OCI-LY1 (cell line): Measurements from ENCODE around the gene ST6GALNAC6.
"Not testable (repeated sequence)": the region's sequence is repeated elsewhere in the genome, so short reads cannot be mapped to it uniquely, and the experiment has no call there.

Experiments used
- H2AFZ ChIP-seq: fragments of 200-600 bp; sonication (generic), shearing (Covaris generic); 2 replicates; pipeline ENCODE4 v1.6.0; 2014; ENCODE audit warnings: antibody characterized with exemption, mild to moderate bottlenecking, low read length
- H3F3A ChIP-seq: fragments of 200-600 bp; sonication (generic), shearing (Covaris generic); 2 replicates; pipeline ENCODE4 v1.6.0; 2014; ENCODE audit warnings: mild to moderate bottlenecking, antibody characterized with exemption, low read length, moderate library complexity; ENCODE audit not compliant: insufficient read depth
- H3K27ac ChIP-seq: fragments of 200-600 bp; sonication (generic); 2 replicates; pipeline ENCODE4 v1.5.1; 2014; ENCODE audit warnings: low read length, mixed run types, mild to moderate bottlenecking, low read depth; ENCODE audit not compliant: poor library complexity, severe bottlenecking
- H3K27me3 ChIP-seq: fragments of 200-600 bp; sonication (generic); 2 replicates; pipeline ENCODE4 v1.6.0; 2014; ENCODE audit warnings: antibody characterized with exemption, mild to moderate bottlenecking, low read length, moderate library complexity; ENCODE audit not compliant: insufficient read depth
- H3K36me3 ChIP-seq: fragments of 200-600 bp; sonication (generic); 2 replicates; pipeline ENCODE4 v1.6.1; 2014; ENCODE audit warnings: mild to moderate bottlenecking, antibody characterized with exemption, low read length, moderate library complexity, mixed read lengths; ENCODE audit not compliant: insufficient read depth
- H3K4me1 ChIP-seq: fragments of 200-600 bp; sonication (generic); 2 replicates; pipeline ENCODE4 v1.5.1; 2014; ENCODE audit warnings: mild to moderate bottlenecking, low read length, moderate library complexity; ENCODE audit not compliant: insufficient read depth, severe bottlenecking
- H3K4me2 ChIP-seq: fragments of 200-600 bp; sonication (generic), shearing (Covaris generic); 2 replicates; pipeline ENCODE4 v1.6.1; 2014; ENCODE audit warnings: low read length
- H3K4me3 ChIP-seq: fragments of 200-600 bp; sonication (generic); 2 replicates; pipeline ENCODE4 v1.5.1; 2014; ENCODE audit warnings: low read length, low read depth, mild to moderate bottlenecking, mixed read lengths; ENCODE audit not compliant: poor library complexity, severe bottlenecking
- H3K79me2 ChIP-seq: fragments of 200-600 bp; shearing (Covaris generic); 2 replicates; pipeline ENCODE4 v1.6.1; 2016; ENCODE audit warnings: mixed run types, low read length, mixed read lengths; ENCODE audit not compliant: insufficient read depth
- H3K9ac ChIP-seq: fragments of 200-600 bp; sonication (generic), shearing (Covaris generic); 2 replicates; pipeline ENCODE4 v1.6.1; 2014; ENCODE audit warnings: mild to moderate bottlenecking, low read length, mixed read lengths
- H3K9me2 ChIP-seq: fragments of 200-600 bp; sonication (generic), shearing (Covaris generic); 2 replicates; pipeline ENCODE4 v1.6.1; 2014; ENCODE audit warnings: low read depth, mild to moderate bottlenecking, low read length, mixed read lengths
- H3K9me3 ChIP-seq: fragments of 200-600 bp; shearing (Covaris generic); 2 replicates; pipeline ENCODE4 v1.6.1; 2014; ENCODE audit warnings: low read length, mixed read lengths
- H4K20me1 ChIP-seq: fragments of 200-600 bp; sonication (generic), shearing (Covaris generic); 2 replicates; pipeline ENCODE4 v1.6.0; 2016; ENCODE audit warnings: mild to moderate bottlenecking, low read length; ENCODE audit not compliant: insufficient read depth
- CTCF ChIP-seq: fragments of 200-600 bp; sonication (generic), shearing (Covaris generic); IDR thresholded peaks from 2 replicates; pipeline ENCODE4 v1.5.1; 2017; ENCODE audit warnings: mild to moderate bottlenecking, antibody characterized with exemption, low read length, moderate library complexity, mixed read lengths
- EZH2 ChIP-seq: fragments of 200-600 bp; sonication (generic), shearing (Covaris generic); IDR thresholded peaks from 2 replicates; pipeline ENCODE4 v1.8.0; 2017; ENCODE audit warnings: borderline replicate concordance, mixed run types, mild to moderate bottlenecking, antibody characterized with exemption, low read length, moderate library complexity, mixed read lengths

The ST6GALNAC6 gene

GRCh38 chr9:127884427-127884911 is 14.9 kb downstream of the ST6GALNAC6 start:
- no peak for TF ChIP-seq CTCF
- no peak for TF ChIP-seq EZH2
- peak overlapping the region; percentile 1; the same call in 1 of the 2 replicates for H3K4me2 ChIP-seq
- H3K9me2 ChIP-seq, result no peaks in the 10 kb centered on the region
- H3K79me2 ChIP-seq, result no peaks in the 10 kb centered on the region
- peak overlapping the region; percentile 68 for H3K27ac ChIP-seq
- peak overlapping the region; percentile 19; the same call in 1 of the 2 replicates for H3K9ac ChIP-seq
- H3K4me3 ChIP-seq, result no peak overlapping the region
- no peaks in the 10 kb centered on the region for H3F3A ChIP-seq
- no peaks in the 10 kb centered on the region for H3K9me3 ChIP-seq
- H2AFZ ChIP-seq, result no peak overlapping the region
- no peaks in the 10 kb centered on the region for H3K27me3 ChIP-seq
- H3K36me3 ChIP-seq, result peaks cover 26% of the 10 kb centered on the region
- peaks cover 34% of the 10 kb centered on the region for H3K4me1 ChIP-seq
- H4K20me1 ChIP-seq, result no peaks in the 10 kb centered on the region

- Histone ChIP-seq H3K79me2 (no peaks in the 10 kb centered on the region), H4K20me1 (no peaks in the 10 kb centered on the region), H3K9ac (no peak overlapping the region; the same call in 1 of the 2 replicates), H3K9me2 (no peaks in the 10 kb centered on the region), H3K4me2 (peak overlapping the region; percentile 1; the same call in 1 of the 2 replicates), H2AFZ (no peak overlapping the region), H3K9me3 (no peaks in the 10 kb centered on the region), H3K27ac (peak overlapping the region; percentile 68), H3K27me3 (no peaks in the 10 kb centered on the region; the same call in 1 of the 2 replicates), H3K4me3 (no peak overlapping the region), H3K4me1 (peaks cover 34% of the 10 kb centered on the region), H3F3A (no peaks in the 10 kb centered on the region), H3K36me3 (peaks cover 25% of the 10 kb centered on the region)
- TF ChIP-seq CTCF (no peak), EZH2 (no peak)
Observed at GRCh38 chr9:127883959-127884358, 15.4 kb downstream of the ST6GALNAC6 start.

GRCh38 chr9:127881715-127882114 is 17.7 kb downstream of the ST6GALNAC6 start:
- H3K27ac ChIP-seq, H3K9ac ChIP-seq, H3K79me2 ChIP-seq, H3K27me3 ChIP-seq, H2AFZ ChIP-seq, H4K20me1 ChIP-seq, H3K9me3 ChIP-seq, H3K36me3 ChIP-seq, H3K4me2 ChIP-seq, H3K9me2 ChIP-seq, H3K4me3 ChIP-seq, H3F3A ChIP-seq: not testable (repeated sequence)
- peaks cover 34% of the 10 kb centered on the region for H3K4me1 ChIP-seq

- Histone ChIP-seq H4K20me1 (no peaks in the 10 kb centered on the region), H3K4me3 (no peak overlapping the region), H3K9me2 (no peaks in the 10 kb centered on the region), H3K27ac (no peak overlapping the region), H3K4me1 (peaks cover 21% of the 10 kb centered on the region), H3F3A (no peaks in the 10 kb centered on the region), H2AFZ (no peak overlapping the region), H3K36me3 (no peaks in the 10 kb centered on the region; the same call in 1 of the 2 replicates), H3K27me3 (peaks cover 4% of the 10 kb centered on the region; the same call in 1 of the 2 replicates), H3K9me3 (no peaks in the 10 kb centered on the region), H3K79me2 (no peaks in the 10 kb centered on the region), H3K4me2 (no peak overlapping the region), H3K9ac (no peak overlapping the region)
- TF ChIP-seq EZH2, result no peak
- TF ChIP-seq CTCF, result no peak
Observed at GRCh38 chr9:127880143-127880542, 19.3 kb downstream of the ST6GALNAC6 start.
